KOPT-K1 (cell line): ENCODE data around the gene OS9.

ENCODE experiments used
- H3K27ac ChIP-seq: fragments of 200-600 bp; sonication (generic); 2 replicates; pipeline ENCODE4 v1.5.1; 2016; ENCODE audit warnings: antibody characterized with exemption, mild to moderate bottlenecking, low read depth, low read length; ENCODE audit not compliant: poor library complexity, severe bottlenecking
- H3K36me3 ChIP-seq: fragments of 200-600 bp; sonication (generic); 2 replicates; pipeline ENCODE4 v1.5.1; 2017; ENCODE audit warnings: antibody characterized with exemption, mild to moderate bottlenecking, low read length, moderate library complexity; ENCODE audit not compliant: insufficient read depth
- H3K9me3 ChIP-seq: fragments of 200-600 bp; sonication (generic); 2 replicates; pipeline ENCODE4 v1.5.1; 2017; ENCODE audit warnings: antibody characterized with exemption, low read length, mild to moderate bottlenecking; ENCODE audit not compliant: insufficient read depth, poor library complexity, severe bottlenecking

The OS9 gene

DNA sequence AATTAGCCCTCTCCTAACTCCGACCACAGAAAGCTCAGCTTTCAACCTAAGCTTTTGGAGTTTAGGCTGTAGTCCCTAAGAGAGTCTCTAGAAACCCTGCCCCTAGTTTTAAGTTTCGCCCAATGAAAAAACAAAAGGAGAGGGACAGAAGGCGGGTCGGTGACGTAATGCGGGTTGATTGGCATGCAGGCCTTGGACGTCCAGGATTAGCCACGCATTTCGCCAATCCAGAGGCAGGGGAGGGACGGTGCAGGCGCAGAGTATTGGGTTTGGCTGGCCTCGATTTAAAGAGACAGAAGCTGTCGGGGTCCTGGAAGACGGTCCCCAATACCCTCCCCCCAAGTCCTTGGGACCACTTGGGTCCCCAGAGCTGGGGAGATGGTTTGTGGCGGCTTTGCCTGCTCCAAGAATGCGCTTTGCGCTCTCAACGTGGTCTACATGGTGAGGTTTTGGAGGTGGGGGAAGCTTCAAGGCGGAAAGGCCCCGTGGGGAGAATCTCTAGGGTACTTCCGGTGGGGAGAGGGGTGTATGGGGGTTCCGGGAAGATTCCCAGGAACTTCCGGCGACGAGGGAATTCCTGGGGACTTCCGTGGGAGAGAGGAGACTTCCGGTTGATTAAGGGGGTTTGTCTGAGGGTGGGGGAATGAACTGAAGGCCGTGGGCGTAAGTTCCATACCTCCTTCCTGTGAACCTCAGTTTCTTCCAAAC, 51.0 kb downstream of the OS9 start, which contains the start of gene TSPAN31:
TSPAN31 (plus strand) TSS at position 263 of the 708 bp plus-strand sequence; CDS start at position 379, 116 bp downstream.
- Histone ChIP-seq H3K9me3 (no peaks in the 10 kb centered on the region), H3K36me3 (peaks cover 47% of the 10 kb centered on the region), H3K27ac (peak within 1 kb of the TSS; percentile 78)

DNA sequence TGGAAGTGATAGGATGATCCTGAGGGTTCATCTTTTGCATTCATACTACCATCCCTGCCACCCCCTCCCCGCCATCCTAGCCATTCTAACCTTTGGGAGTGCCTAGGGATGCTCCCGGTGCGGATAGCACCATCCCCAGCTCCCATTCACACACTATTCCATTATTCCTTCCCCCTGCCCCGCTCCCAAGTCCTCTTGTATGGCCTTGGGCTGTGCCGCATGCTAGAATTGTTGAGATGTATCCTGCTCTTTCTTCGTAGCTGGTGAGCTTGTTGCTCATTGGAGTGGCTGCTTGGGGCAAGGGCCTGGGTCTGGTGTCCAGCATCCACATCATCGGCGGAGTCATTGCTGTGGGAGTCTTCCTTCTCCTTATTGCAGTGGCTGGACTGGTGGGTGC, 51.6 kb downstream of the OS9 start:
- Histone ChIP-seq H3K36me3 (peaks cover 50% of the 10 kb centered on the region), H3K9me3 (no peaks in the 10 kb centered on the region), H3K27ac (peak overlapping the region; percentile 78)

DNA sequence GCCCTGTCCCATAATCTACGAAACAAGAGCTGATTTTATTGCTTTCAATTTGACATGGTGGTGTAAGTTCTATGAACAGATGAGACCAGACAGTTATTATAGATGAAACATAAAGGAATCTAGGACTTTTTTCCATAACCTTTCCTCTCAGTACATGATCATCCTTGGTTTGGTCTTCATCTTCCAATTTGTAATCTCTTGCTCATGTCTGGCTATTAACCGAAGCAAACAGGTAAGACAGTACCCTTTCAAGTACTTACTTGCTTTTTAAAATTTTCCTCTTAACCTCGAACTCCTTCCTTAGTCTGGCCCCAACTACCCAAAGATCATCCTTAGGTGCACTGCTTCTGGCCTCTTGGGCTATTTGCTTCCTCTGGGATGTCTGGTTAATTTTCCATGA, 52.1 kb downstream of the OS9 start:
- Histone ChIP-seq H3K9me3 (no peaks in the 10 kb centered on the region), H3K27ac (no peak overlapping the region), H3K36me3 (peaks cover 56% of the 10 kb centered on the region)

DNA sequence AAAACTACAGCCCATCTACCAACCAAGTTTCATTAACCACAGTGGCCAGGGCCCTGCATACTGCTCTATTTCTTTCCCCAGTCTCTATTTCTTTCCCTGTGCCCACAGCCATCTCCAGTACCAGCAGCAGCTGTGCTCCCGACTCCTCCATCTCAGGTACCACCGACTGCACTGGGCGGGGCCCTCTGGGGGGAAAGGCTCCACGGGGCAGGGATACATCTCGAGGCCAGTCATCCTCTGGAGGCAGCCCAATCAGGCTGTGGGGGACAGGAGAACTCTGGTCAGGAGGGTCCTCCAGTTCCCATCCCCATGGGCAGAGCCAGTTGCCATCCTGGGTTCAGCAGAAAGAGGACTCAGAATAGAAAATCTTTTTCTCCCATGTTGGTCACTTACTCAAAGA, 55.1 kb downstream of the OS9 start:
- Histone ChIP-seq H3K9me3 (no peaks in the 10 kb centered on the region), H3K36me3 (peaks cover 57% of the 10 kb centered on the region), H3K27ac (no peak overlapping the region)

DNA sequence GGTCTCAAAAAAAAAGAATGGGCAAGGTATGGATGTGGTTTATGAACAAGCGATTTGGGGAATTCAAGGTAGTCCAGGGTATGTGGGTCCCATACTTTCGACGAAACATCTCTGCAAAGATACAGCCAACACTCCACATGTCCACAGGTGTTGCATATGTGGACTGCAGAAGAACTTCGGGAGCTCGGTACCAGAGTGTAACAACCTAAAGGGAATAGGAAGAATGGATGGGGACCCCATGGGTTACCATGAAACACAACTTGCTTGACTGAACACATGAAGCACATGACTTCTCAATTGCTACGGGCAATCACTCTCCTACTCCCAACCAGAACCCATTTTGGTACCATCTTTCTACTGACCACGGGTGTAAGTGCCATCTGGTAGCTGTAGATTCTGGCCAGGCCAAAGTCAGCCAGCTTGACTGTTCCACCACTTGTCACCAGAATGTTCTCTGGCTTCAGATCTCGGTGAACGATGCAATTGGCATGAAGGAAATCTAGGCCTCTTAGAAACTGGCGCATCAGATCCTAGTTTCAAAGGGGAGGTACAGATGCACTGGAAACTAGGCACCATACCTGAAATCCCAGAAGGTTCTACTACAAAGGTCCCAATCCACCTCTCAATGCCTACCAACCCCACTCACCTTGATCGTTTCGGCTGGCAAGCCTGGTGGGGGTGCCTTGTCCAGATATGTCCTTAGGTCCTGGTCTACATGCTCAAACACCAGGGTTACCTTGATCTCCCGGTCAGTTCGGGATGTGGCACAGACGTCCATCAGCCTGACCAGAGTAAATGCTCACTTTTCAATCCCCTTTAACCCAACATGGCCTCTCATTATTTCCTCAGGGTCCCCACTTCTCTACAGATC, 56.9 kb downstream of the OS9 start:
- H3K36me3 ChIP-seq = peaks cover 53% of the 10 kb centered on the region
- no peaks in the 10 kb centered on the region for H3K9me3 ChIP-seq
- peak overlapping the region; percentile 93 for H3K27ac ChIP-seq

DNA sequence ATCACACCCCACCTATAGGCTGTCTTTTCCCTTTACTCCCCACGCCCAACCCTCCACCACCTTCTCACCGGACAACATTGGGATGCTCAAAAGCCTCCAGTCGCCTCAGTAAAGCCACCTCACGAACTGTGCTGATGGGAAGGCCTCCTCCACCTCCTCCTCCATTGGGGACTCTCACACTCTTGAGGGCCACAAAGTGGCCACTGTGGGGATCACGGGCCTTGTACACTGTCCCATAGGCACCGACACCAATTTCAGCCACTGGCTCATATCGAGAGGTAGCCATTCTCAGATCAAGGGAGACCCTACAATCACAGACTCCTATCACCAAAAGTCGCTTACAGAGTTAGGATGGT, 57.5 kb downstream of the OS9 start:
- Histone ChIP-seq H3K9me3 (no peaks in the 10 kb centered on the region), H3K27ac (peak overlapping the region; percentile 93), H3K36me3 (peaks cover 47% of the 10 kb centered on the region)

DNA sequence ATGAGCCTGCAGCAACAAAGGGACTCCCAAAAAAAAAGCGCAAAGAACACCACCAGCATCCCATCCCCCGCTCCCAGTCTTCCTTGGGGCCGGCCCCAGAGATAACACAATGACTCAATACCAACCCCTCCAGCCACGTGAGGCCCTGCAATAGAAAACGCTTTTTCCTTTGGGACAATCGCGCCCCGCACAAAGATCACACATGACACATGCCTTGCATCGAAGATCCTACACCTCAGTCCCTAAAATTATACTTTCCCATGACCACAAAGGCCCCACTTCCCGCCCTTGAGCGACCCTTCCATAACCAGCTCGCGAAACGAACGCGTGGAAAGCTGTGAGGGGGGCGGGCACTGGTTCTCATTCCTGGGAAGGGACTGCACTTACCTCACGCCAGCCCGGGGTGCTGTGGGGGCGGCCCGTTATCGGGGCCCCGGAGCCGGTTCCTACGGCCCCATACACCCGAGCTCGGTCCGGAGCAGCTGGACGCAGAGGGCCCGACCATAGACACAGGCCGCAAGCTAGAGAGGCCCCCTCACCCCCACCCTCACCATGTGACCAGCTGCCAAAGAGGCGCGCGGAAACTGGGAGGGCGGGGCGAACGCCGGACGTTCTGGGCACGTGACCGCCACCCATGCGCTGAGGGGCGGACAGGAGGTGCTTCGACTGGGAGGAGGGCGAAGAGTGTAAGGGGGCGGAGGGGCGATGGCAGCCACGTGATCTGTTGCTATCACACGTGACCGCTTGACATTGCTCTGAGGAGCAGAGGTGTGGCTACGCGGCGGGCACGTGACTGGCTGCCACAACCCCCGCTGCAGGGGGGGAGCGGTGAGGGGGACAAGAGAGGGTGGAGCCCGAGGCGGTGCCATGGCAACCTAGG, 58.1 kb downstream of the OS9 start, which contains the start of gene CDK4:
CDK4 (minus strand) TSS at position 523 of the 880 bp plus-strand sequence. CDS start 593 bp downstream, outside the sequence.
- no peaks in the 10 kb centered on the region for H3K9me3 ChIP-seq
- H3K27ac ChIP-seq = peak within 1 kb of the TSS; percentile 93
- H3K36me3 ChIP-seq = peaks cover 43% of the 10 kb centered on the region

DNA sequence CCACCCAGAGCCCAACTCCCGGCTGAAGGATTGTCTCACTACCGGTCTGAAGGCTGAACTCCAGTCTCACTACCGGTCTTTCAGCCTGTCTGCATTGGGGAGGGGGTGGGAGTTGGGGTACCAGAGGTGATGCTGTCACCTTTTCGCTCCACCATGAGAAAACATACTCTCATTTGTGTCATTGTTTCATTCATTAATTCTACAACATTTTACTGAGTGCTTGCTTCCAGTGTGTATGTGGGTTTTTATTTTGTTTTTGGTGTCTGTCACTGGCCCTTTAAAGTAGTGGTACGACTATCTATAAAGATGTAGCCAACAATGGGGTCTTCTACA, 58.7 kb downstream of the OS9 start:
- Histone ChIP-seq H3K36me3 (peaks cover 43% of the 10 kb centered on the region), H3K9me3 (no peaks in the 10 kb centered on the region), H3K27ac (peak overlapping the region; percentile 48)

DNA sequence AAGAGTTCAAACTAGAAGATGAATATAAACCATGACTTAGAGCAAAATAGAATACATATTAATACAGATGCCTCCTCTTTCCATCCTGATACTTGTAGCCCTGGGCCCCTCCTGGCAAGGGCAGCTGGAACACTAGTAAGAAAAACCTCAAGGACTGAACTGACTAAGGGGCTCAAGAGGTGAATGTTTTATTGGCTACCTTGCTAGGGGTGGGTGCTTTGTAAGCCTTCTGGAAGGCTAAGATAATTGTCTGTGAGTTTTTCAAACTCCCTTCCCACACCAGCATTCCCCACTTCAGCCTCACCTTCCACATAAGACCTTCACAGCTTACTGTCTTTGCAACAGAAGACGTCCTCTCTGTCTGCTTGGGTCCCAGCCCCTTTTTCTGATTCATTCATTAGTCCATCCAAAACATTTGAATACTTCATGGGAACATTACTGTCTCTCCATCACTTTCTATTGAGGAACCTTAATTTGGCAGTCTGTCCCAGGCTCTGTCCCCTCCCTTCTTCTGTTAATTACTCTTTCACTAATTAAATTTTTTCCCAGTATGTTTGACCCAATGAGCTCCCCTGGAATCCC, 59.9 kb downstream of the OS9 start:
- Histone ChIP-seq H3K9me3 (no peaks in the 10 kb centered on the region), H3K36me3 (peaks cover 43% of the 10 kb centered on the region), H3K27ac (no peak overlapping the region)

DNA sequence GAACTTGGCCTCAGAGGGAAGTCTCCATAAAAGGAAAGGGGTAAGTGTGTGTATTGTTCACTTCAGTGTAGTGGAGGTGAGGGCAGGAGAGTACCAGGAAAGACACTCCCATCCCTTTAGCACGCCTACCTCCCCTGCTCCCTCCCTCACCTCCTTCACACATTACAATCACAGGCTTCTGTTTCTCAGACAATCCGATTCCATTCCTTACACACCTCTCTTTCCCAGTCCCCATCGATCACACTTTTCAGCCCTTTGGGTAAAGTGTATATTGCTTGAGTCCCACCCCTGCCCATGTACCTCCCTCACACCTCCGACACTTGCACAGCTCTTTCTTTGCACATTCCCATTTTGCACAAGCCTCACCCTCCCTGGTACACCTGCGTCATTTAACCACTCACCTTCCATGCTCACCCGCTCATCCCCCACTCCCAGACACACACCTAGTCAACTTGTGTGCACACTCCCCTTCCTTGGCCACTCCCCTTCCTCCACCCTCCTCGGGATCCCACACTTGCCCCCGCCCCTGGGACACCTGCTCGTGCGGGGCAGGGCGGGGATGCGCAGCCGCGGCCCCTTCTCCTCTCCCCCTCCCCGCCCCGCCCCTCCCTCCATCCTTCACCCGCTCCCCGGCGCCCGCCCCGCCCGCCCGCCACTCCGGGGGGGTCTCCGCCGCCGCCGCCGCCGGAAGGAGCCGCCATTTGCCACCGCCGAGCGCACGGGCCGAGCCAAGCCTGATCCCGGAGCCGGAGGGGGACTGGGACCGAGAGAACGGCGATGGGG, 60.7 kb downstream of the OS9 start, which contains the start of gene MARCHF9:
MARCHF9 (plus strand) TSS at position 693 of the 783 bp plus-strand sequence. CDS start 426 bp downstream, outside the sequence.
- no peaks in the 10 kb centered on the region for H3K9me3 ChIP-seq
- peaks cover 43% of the 10 kb centered on the region for H3K36me3 ChIP-seq
- H3K27ac ChIP-seq = peak within 1 kb of the TSS; percentile 45

DNA sequence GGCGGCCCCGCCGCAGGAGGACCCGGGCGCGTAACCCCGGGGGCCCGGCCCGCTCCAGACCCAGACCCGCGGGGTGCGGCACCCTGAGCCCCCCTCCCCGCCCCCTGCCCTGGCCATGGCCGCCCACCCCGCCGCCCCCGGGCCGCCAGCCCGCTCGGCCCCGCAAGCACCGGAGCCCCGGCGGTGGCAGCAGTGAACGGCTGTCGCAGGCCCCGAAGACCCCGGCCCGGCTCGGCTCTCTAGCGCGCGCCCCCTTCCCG, 61.2 kb downstream of the OS9 start:
- H3K36me3 ChIP-seq = peaks cover 43% of the 10 kb centered on the region
- H3K9me3 ChIP-seq = no peaks in the 10 kb centered on the region
- H3K27ac ChIP-seq = peak overlapping the region; percentile 45

DNA sequence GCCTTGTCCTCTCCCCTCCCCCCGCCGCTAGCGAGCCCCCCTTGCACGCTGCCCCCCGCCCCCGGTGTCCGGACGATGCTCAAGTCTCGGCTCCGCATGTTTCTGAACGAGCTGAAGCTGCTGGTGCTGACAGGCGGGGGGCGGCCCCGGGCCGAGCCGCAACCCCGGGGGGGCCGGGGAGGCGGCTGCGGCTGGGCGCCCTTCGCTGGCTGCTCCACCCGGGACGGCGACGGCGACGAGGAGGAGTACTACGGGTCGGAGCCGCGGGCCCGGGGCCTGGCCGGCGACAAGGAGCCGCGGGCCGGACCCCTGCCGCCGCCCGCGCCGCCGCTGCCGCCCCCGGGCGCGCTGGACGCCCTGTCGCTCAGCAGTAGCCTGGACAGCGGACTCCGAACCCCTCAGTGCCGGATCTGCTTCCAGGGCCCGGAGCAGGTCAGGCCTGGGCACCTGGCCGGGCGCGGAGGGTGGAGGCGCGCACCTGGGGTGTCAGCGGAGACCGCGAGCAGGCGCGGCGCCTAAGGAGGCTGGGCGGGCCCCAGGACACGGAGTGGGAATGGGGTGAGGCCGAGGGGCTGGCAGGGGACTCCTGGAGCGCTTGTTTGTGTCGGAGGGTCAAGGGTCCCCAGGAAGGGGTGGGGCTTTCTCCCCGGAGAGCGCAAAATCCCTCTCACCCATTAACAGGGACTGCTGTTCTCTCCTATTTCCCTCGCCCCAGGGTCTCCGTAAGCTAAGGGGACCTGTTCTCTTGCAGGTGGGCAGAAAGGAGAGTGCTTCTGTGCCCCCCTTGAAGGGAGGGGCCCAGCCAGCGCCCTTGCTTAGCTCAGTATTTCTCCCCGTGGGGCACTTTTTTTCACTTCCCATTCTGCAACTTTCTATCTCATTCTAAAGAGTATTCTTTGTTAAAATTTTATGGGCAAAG, 61.8 kb downstream of the OS9 start:
- peak overlapping the region; percentile 45 for H3K27ac ChIP-seq
- H3K36me3 ChIP-seq = peaks cover 43% of the 10 kb centered on the region
- no peaks in the 10 kb centered on the region for H3K9me3 ChIP-seq
